K562 (cell line): Measurements from ENCODE around the gene CAMK2A. TPM values are rescaled to one million over a fixed set of nuclear protein-coding genes. Genes with fewer than 3 reads are reported as not detected.

Experiments used
- ATAC-seq: fragments of 200-7000 bp; cut with Tn5 transposase; 3 replicates; pipeline ENCODE4 v1.9.1; 2020; ENCODE audit warnings: moderate library complexity
- BruUV-seq: library from RNA; stranded (reverse); fragments of 400-500 nt; replicated peaks from 2 replicates; lab custom pipeline; 2021; lab: Mats Ljungman, UMichigan
- CTCF ChIA-PET: fragments of 300-600 bp; formaldehyde crosslinking; extraction: SDS; loops from one replicate; lab custom pipeline; 2021; ENCODE audit warnings: low intra/inter-chr PET ratio; lab: Yijun Ruan, JAX
- POLR2A ChIA-PET: fragments of 300-600, 350-650 bp; sonication (Branson Sonifier 250); formaldehyde crosslinking; extraction: SDS; loops from one replicate; lab custom pipeline; 2021; ENCODE audit warnings: antibody characterized with exemption, inconsistent platforms; lab: Yijun Ruan, JAX
- DNase-seq, 4 experiments: peaks; one replicate each; pipeline versions ENCODE4 v3.0.0 to v3.0.0-alpha.2; 2011 to 2018; ENCODE audit warnings: low spot score in 3 of 4, mixed read lengths in 3 of 4; ENCODE audit errors: extremely low read depth in 1 of 4
- FAIRE-seq: peaks from 2 replicates; lab custom pipeline; 2011; peaks lifted over from hg19 to GRCh38; lab: Jason Lieb, UNC
- H2AFZ ChIP-seq: 2 replicates; pipeline ENCODE4 v1.6.0; 2011; ENCODE audit warnings: low read depth, low read length, control low read depth, inconsistent platforms
- H3K27ac ChIP-seq: fragments of 200-600 bp; 3 replicates; pipeline ENCODE4 v1.8.0; 2011; ENCODE audit warnings: low read depth, mild to moderate bottlenecking, control low read depth, inconsistent platforms, low read length, moderate library complexity, mixed read lengths; ENCODE audit errors: extremely low read depth
- H3K27me3 ChIP-seq, 2 experiments: fragments of 300-600 bp in 1 of 2; 2 replicates in 1 of 2; 3 replicates in 1 of 2; pipeline versions ENCODE4 v1.6.0 to v1.8.0; 2011; ENCODE audit warnings: inconsistent platforms in 2 of 2, low read length in 2 of 2, mild to moderate bottlenecking in 1 of 2, mixed read lengths in 1 of 2, moderate library complexity in 1 of 2; ENCODE audit not compliant: control insufficient read depth in 2 of 2, insufficient read depth in 2 of 2
- H3K36me3 ChIP-seq: fragments of 300-600 bp; 3 replicates; pipeline ENCODE4 v1.8.0; 2011; ENCODE audit warnings: mild to moderate bottlenecking, low read length, inconsistent platforms; ENCODE audit not compliant: control insufficient read depth, insufficient read depth
- H3K4me1 ChIP-seq, 2 experiments: fragments of 200-600 bp in 1 of 2; replicated peaks in 1 of 2; 2 replicates in 1 of 2; 3 replicates in 1 of 2; pipeline versions ENCODE4 v1.5.1 to v1.8.0; 2011; ENCODE audit warnings: inconsistent platforms in 2 of 2, low read length in 2 of 2, mild to moderate bottlenecking in 1 of 2, mixed read lengths in 1 of 2, moderate library complexity in 1 of 2; ENCODE audit not compliant: control insufficient read depth in 2 of 2, insufficient read depth in 2 of 2
- H3K4me2 ChIP-seq: 2 replicates; pipeline ENCODE4 v1.6.1; 2011; ENCODE audit warnings: low read length, control low read depth, inconsistent platforms, mixed read lengths; ENCODE audit not compliant: insufficient read depth
- H3K4me3 ChIP-seq: fragments of 200-600 bp; sonication (generic), shearing (Covaris generic); 2 replicates; pipeline ENCODE4 v1.5.1; 2016; ENCODE audit warnings: control low read depth, inconsistent platforms
- H3K79me2 ChIP-seq: fragments of 200-600 bp; 3 replicates; pipeline ENCODE4 v1.8.0; 2011; ENCODE audit warnings: low read length, inconsistent platforms; ENCODE audit not compliant: control insufficient read depth, insufficient read depth
- H3K9ac ChIP-seq, 2 experiments: 2 replicates each; pipeline versions ENCODE4 v1.6.0 to v1.6.1; 2011; ENCODE audit warnings: low read depth in 2 of 2, low read length in 2 of 2, control low read depth in 1 of 2, inconsistent platforms in 1 of 2, mild to moderate bottlenecking in 1 of 2, mixed read lengths in 1 of 2; ENCODE audit not compliant: insufficient read depth in 1 of 2
- H3K9me1 ChIP-seq: one replicate; pipeline ENCODE4 v1.6.0; 2011; ENCODE audit warnings: inconsistent platforms, mild to moderate bottlenecking, low read length, moderate library complexity; ENCODE audit not compliant: control insufficient read depth, insufficient read depth
- H3K9me3 ChIP-seq: replicated peaks from 2 replicates; pipeline ENCODE4 v1.5.1; 2011; ENCODE audit warnings: low read depth, low read length, inconsistent platforms; ENCODE audit not compliant: control insufficient read depth, insufficient read depth
- H4K20me1 ChIP-seq: replicated peaks from 2 replicates; pipeline ENCODE4 v1.6.1; 2011; ENCODE audit warnings: low read length, inconsistent platforms, mixed read lengths; ENCODE audit not compliant: control insufficient read depth, insufficient read depth
- ARID3B ChIP-seq: fragments of 250-450 bp; sonication (Bioruptor Pico); IDR thresholded peaks from 2 replicates; pipeline ENCODE4 v1.4.0; 2020; ENCODE audit warnings: borderline replicate concordance
- HDAC2 ChIP-seq: fragments of 450-650 bp; IDR thresholded peaks from 2 replicates; pipeline ENCODE4 v1.6.1; 2016; ENCODE audit warnings: mild to moderate bottlenecking
- HEY1 ChIP-seq: fragments of 250-450 bp; sonication (Bioruptor Pico); IDR thresholded peaks from 2 replicates; pipeline ENCODE4 v1.5.0; 2020; ENCODE audit warnings: mild to moderate bottlenecking, moderate library complexity, borderline replicate concordance
- MIER1 ChIP-seq: fragments of 450-650 bp; IDR thresholded peaks from 2 replicates; pipeline ENCODE4 v1.6.1; 2016; ENCODE audit warnings: antibody characterized with exemption, mild to moderate bottlenecking, low read depth
- NFIC ChIP-seq: fragments of 450-650 bp; IDR thresholded peaks from 2 replicates; pipeline ENCODE4 v1.6.1; 2017; ENCODE audit warnings: mild to moderate bottlenecking, inconsistent platforms
- TSC22D4 ChIP-seq: fragments of 450-650 bp; IDR thresholded peaks from 2 replicates; pipeline ENCODE4 v1.6.1; 2016; ENCODE audit warnings: missing genetic modification characterization, missing biosample characterization, control low read depth
- WGBS: fragments of 100-300 bp; shearing (Covaris generic); methylation state at CpG from one replicate; pipeline ENCODE4 v1.1.6; 2016; ENCODE audit warnings: low coverage, mixed read lengths; ENCODE audit not compliant: insufficient coverage; ENCODE audit errors: missing lambda C conversion rate; 5-methylcytosine and 5-hydroxymethylcytosine counted together
- in situ Hi-C: fragments of 300-500 bp; cut with MboI; formaldehyde crosslinking; loops from 4 replicates; pipeline ENCODE4 v1.15.0; 2018; ENCODE audit warnings: inconsistent platforms, mixed read lengths
- intact Hi-C: fragments of 100-400 bp; cut with micrococcal nuclease; formaldehyde crosslinking; loops from 2 replicates; pipeline ENCODE4 v1.14.2; 2022
- polyA plus RNA-seq, 8 experiments: library from polyadenylated mRNA; depleted of rRNA in 4 of 8; stranded (reverse) in 5 of 8; unstranded in 3 of 8; fragments of >200 nt; fragmentation: Nextera tagmentation in 2 of 8; fragmentation: Illumina TruSeq in 1 of 8; extraction: Ambion mirVana in 2 of 8; extraction: Trizol in 1 of 8; gene quantifications; 2 replicates each; pipeline versions ENCODE4 v1.2.1 to v1.2.3, GENCODE V29; 2011 to 2014; ENCODE audit warnings: inconsistent platforms in 1 of 8, missing spikeins in 1 of 8
- total RNA-seq, 7 experiments: library from RNA; depleted of rRNA in 6 of 7; stranded (reverse); fragments of >200 nt in 6 of 7; fragmentation: Illumina TruSeq in 2 of 7; extraction: Trizol in 2 of 7; gene quantifications; 2 replicates each; pipeline versions ENCODE4 v1.2.1 to v1.2.3, GENCODE V29; 2011 to 2021; ENCODE audit warnings: low replicate concordance in 1 of 7

Gene CAMK2A
- total and polyA plus RNA-seq, 9 of the 15 experiments (the other 6 are each of a cell fraction or from before 2014, with no cell fraction given): 0.01 to 0.18 (median 0.04) TPM; not detected in 6

GRCh38 chr5:150262502-150262901 is 27.1 kb downstream of the CAMK2A start:
- Histone ChIP-seq H4K20me1 (peaks cover 3% of the 10 kb centered on the region; the same call in 1 of the 2 replicates), H3K9me3 (no peaks in the 10 kb centered on the region), H3K27me3 (peaks cover 21 to 48% of the 10 kb centered on the region in 2 experiments), H3K4me1 (peaks cover 0 to 8% of the 10 kb centered on the region in 2 experiments; a peak in 2 of 5 replicates), H3K9ac (no peak overlapping the region), H3K9me1 (peaks cover 3% of the 10 kb centered on the region), H2AFZ (no peak overlapping the region), H3K4me2 (no peak overlapping the region), H3K27ac (no peak overlapping the region), H3K36me3 (no peaks in the 10 kb centered on the region), H3K4me3 (no peak overlapping the region), H3K79me2 (no peaks in the 10 kb centered on the region)
- CTCF ChIA-PET: no interaction called here
- in situ Hi-C loops: no loop called here
- POLR2A ChIA-PET: no interaction called here
- FAIRE-seq (no peak), DNase-seq (no peak), ATAC-seq (no peak)
- no TSS peak for BruUV-seq
- TF ChIP-seq MIER1: no peak
- 0 out of 2 replicates have a peak, but pooled peaks have one; percentile 21 for TF ChIP-seq NFIC
- no peak for TF ChIP-seq ARID3B (CRISPR knock-in tag)
- TF ChIP-seq TSC22D4: no peak
- TF ChIP-seq HEY1 (CRISPR knock-in tag): no peak
- TF ChIP-seq HDAC2: no peak
- 8% methylated on average over 7 of the region's 7 CpGs for WGBS
- intact Hi-C loops: no loop called here
